T-helper 2 cell (primary cell): ENCODE results near the gene ANKS1B.
"Not testable (repeated sequence)": the region's sequence is repeated elsewhere in the genome, so short reads cannot be mapped to it uniquely, and the experiment has no call there.

ENCODE experiments used
- DNase-seq, 5 experiments: peaks; one replicate each; pipeline versions ENCODE4 v3.0.0 to v3.0.0-alpha.2; 2012 to 2022

The ANKS1B gene

GRCh38 chr12:99758997-99759396 lies 225.7 kb downstream of the ANKS1B start:
- no peak for DNase-seq

- DNase-seq: no peak
These were observed 232.0 kb downstream of the ANKS1B start for GRCh38 chr12:99752740-99753139.

GRCh38 chr12:99746538-99746937 lies 238.2 kb downstream of the ANKS1B start:
- no peak for DNase-seq

GRCh38 chr12:99745895-99746294 lies 238.8 kb downstream of the ANKS1B start:
- DNase-seq: no peak

GRCh38 chr12:99745121-99745520 lies 239.6 kb downstream of the ANKS1B start:
- DNase-seq: no peak

GRCh38 chr12:99736760-99737269 lies 247.9 kb downstream of the ANKS1B start:
- no peak for DNase-seq

GRCh38 chr12:99732131-99732530 lies 252.6 kb downstream of the ANKS1B start:
- no peak for DNase-seq

- DNase-seq: no peak
These were observed 261.8 kb downstream of the ANKS1B start for GRCh38 chr12:99722690-99723486.

GRCh38 chr12:99721715-99722275 lies 262.9 kb downstream of the ANKS1B start:
- no peak for DNase-seq

- DNase-seq: not testable (repeated sequence)
These were observed 264.7 kb downstream of the ANKS1B start for GRCh38 chr12:99720083-99720465.

- DNase-seq: not testable (repeated sequence)
These were observed 265.2 kb downstream of the ANKS1B start for GRCh38 chr12:99719411-99720082.

GRCh38 chr12:99715841-99716510 lies 268.8 kb downstream of the ANKS1B start:
- not testable (repeated sequence) for DNase-seq

- DNase-seq: not testable (repeated sequence)
These were observed 269.8 kb downstream of the ANKS1B start for GRCh38 chr12:99714921-99715320.

GRCh38 chr12:99713946-99714520 lies 270.7 kb downstream of the ANKS1B start:
- no peak for DNase-seq

GRCh38 chr12:99712281-99712680 lies 272.5 kb downstream of the ANKS1B start:
- DNase-seq: no peak

GRCh38 chr12:99711246-99711645 lies 273.5 kb downstream of the ANKS1B start:
- no peak for DNase-seq

- no peak for DNase-seq
These were observed 275.1 kb downstream of the ANKS1B start for GRCh38 chr12:99709619-99710018.

- no peak for DNase-seq
These were observed 275.6 kb downstream of the ANKS1B start for GRCh38 chr12:99709116-99709515.

- no peak for DNase-seq
These were observed 276.9 kb downstream of the ANKS1B start for GRCh38 chr12:99707883-99708282.

GRCh38 chr12:99706736-99707473 lies 277.8 kb downstream of the ANKS1B start:
- DNase-seq: no peak

GRCh38 chr12:99704458-99704857 lies 280.3 kb downstream of the ANKS1B start:
- no peak for DNase-seq

GRCh38 chr12:99704036-99704435 lies 280.7 kb downstream of the ANKS1B start:
- DNase-seq: no peak
